A549 (cell line): ENCODE measurements around the gene KLLN. TPM values are rescaled to one million over a fixed set of nuclear protein-coding genes. Genes with fewer than 3 reads are reported as not detected.

ENCODE experiments used
- ATAC-seq, 2 experiments: fragments of 200-7000 bp in 1 of 2; fragments of >200 bp in 1 of 2; cut with Nextera tagmentation in 1 of 2; cut with Tn5 transposase in 1 of 2; 3 replicates each; pipeline versions ENCODE4 v1.8.0 to v1.9.1; 2018 to 2020; ENCODE audit warnings: mild to moderate bottlenecking in 1 of 2, moderate library complexity in 1 of 2
- CTCF ChIA-PET: fragments of 300-600 bp; sonication (Branson Sonifier 250); formaldehyde crosslinking; extraction: SDS; loops from one replicate; lab custom pipeline; 2021; ENCODE audit warnings: antibody characterized with exemption, inconsistent platforms; lab: Yijun Ruan, JAX
- POLR2A ChIA-PET: fragments of 350-600 bp; formaldehyde crosslinking; extraction: SDS; loops from one replicate; lab custom pipeline; 2021; ENCODE audit warnings: antibody characterized with exemption, inconsistent platforms; lab: Yijun Ruan, JAX
- DNase-seq, 2 experiments: peaks; one replicate each; pipeline versions ENCODE4 v3.0.0 to v3.0.0-alpha.2; 2011 to 2016; ENCODE audit warnings: low read depth in 1 of 2, low spot score in 1 of 2
- FAIRE-seq: peaks from 2 replicates; lab custom pipeline; 2011; peaks lifted over from hg19 to GRCh38; lab: Jason Lieb, UNC
- H3K27ac ChIP-seq, 2 experiments: fragments of >200 bp; sonication (Bioruptor Twin); formaldehyde crosslinking; 3 replicates each; pipeline ENCODE4 v1.5.1; 2016 to 2017
- H3K4me1 ChIP-seq: fragments of >200 bp; sonication (Bioruptor Twin); formaldehyde crosslinking; 3 replicates; pipeline ENCODE4 v1.6.1; 2016
- H3K4me2 ChIP-seq: fragments of >200 bp; sonication (Bioruptor Twin); formaldehyde crosslinking; 3 replicates; pipeline ENCODE4 v1.6.1; 2016
- H3K4me3 ChIP-seq: fragments of >200 bp; sonication (Bioruptor Twin); formaldehyde crosslinking; 3 replicates; pipeline ENCODE4 v1.5.1; 2016
- H3K9me3 ChIP-seq: fragments of >200 bp; sonication (Bioruptor Twin); formaldehyde crosslinking; 3 replicates; pipeline ENCODE4 v1.6.1; 2016
- ATOH8 ChIP-seq: fragments of 250-450 bp; sonication (Bioruptor Pico); IDR thresholded peaks from 2 replicates; pipeline ENCODE4 v1.5.0; 2020; ENCODE audit warnings: low read depth, mild to moderate bottlenecking, moderate library complexity
- BHLHE40 ChIP-seq: IDR thresholded peaks from 2 replicates; pipeline ENCODE4 v1.6.1; 2012; ENCODE audit warnings: low read depth, low read length, inconsistent platforms
- CBX2 ChIP-seq: fragments of 200-600 bp; sonication (generic); IDR thresholded peaks from 2 replicates; pipeline ENCODE4 v1.6.1; 2016; ENCODE audit warnings: low read depth, mild to moderate bottlenecking, borderline replicate concordance
- CBX8 ChIP-seq: fragments of 200-600 bp; sonication (generic); IDR thresholded peaks from 2 replicates; pipeline ENCODE4 v1.6.1; 2016
- ELK1 ChIP-seq: fragments of 150-350 bp; IDR thresholded peaks from 2 replicates; pipeline ENCODE4 v1.6.1; 2014; ENCODE audit warnings: low read depth, mild to moderate bottlenecking, low read length
- EP300 ChIP-seq, 2 experiments: fragments of >200 bp; sonication (Bioruptor Twin); formaldehyde crosslinking; IDR thresholded peaks; 2 replicates in 1 of 2; 3 replicates in 1 of 2; pipeline ENCODE4 v1.6.1; 2016 to 2017
- ESRRA ChIP-seq: fragments of 150-350 bp; IDR thresholded peaks from 2 replicates; pipeline ENCODE4 v1.6.1; 2014; ENCODE audit warnings: mild to moderate bottlenecking, low read length, borderline replicate concordance
- FOSL2 ChIP-seq, 2 experiments: fragments of 450-650 bp in 1 of 2; fragments of >200 bp in 1 of 2; sonication (Bioruptor Twin) in 1 of 2; formaldehyde crosslinking; IDR thresholded peaks; 2 replicates each; pipeline versions ENCODE4 v1.5.0 to v1.6.1; 2016 to 2020; ENCODE audit warnings: mild to moderate bottlenecking in 1 of 2, moderate library complexity in 1 of 2
- FOXS1 ChIP-seq: fragments of 250-450 bp; sonication (Bioruptor Pico); IDR thresholded peaks from 2 replicates; pipeline ENCODE4 v1.5.0; 2020; ENCODE audit warnings: mild to moderate bottlenecking, moderate library complexity
- HDAC2 ChIP-seq: fragments of 200-600 bp; sonication (generic); IDR thresholded peaks from 2 replicates; pipeline ENCODE4 v1.6.1; 2016
- HEYL ChIP-seq: fragments of 250-450 bp; sonication (Bioruptor Pico); IDR thresholded peaks from 2 replicates; pipeline ENCODE4 v1.8.0; 2021; ENCODE audit warnings: mild to moderate bottlenecking, moderate library complexity
- HMGXB4 ChIP-seq: fragments of 250-450 bp; sonication (Bioruptor Pico); IDR thresholded peaks from 2 replicates; pipeline ENCODE4 v1.5.0; 2021; ENCODE audit warnings: mild to moderate bottlenecking, moderate library complexity, borderline replicate concordance
- HOXA7 ChIP-seq: fragments of 250-450 bp; sonication (Bioruptor Pico); IDR thresholded peaks from 2 replicates; pipeline ENCODE4 v1.5.0; 2020; ENCODE audit warnings: mild to moderate bottlenecking, moderate library complexity
- HOXB13 ChIP-seq: fragments of 250-450 bp; sonication (Bioruptor Pico); IDR thresholded peaks from 2 replicates; pipeline ENCODE4 v1.5.0; 2020; ENCODE audit warnings: low read depth, mild to moderate bottlenecking, moderate library complexity
- HOXB5 ChIP-seq: fragments of 250-450 bp; sonication (Bioruptor Pico); IDR thresholded peaks from 2 replicates; pipeline ENCODE4 v1.5.0; 2020; ENCODE audit warnings: mild to moderate bottlenecking, moderate library complexity
- JUNB ChIP-seq: fragments of >200 bp; sonication (Bioruptor Twin); formaldehyde crosslinking; IDR thresholded peaks from 2 replicates; pipeline ENCODE4 v1.6.1; 2016
- KDM1A ChIP-seq: fragments of 200-600 bp; sonication (generic); IDR thresholded peaks from 2 replicates; pipeline ENCODE4 v1.6.1; 2016; ENCODE audit warnings: low read depth, mild to moderate bottlenecking
- MAZ ChIP-seq: fragments of 150-350 bp; IDR thresholded peaks from 2 replicates; pipeline ENCODE4 v1.6.1; 2014; ENCODE audit warnings: antibody characterized with exemption, low read depth, low read length, borderline replicate concordance
- PHF8 ChIP-seq: fragments of 200-600 bp; sonication (generic); IDR thresholded peaks from 2 replicates; pipeline ENCODE4 v1.6.1; 2016; ENCODE audit warnings: low read depth, mild to moderate bottlenecking, antibody characterized with exemption, moderate library complexity, borderline replicate concordance
- POLR2A ChIP-seq: IDR thresholded peaks from 2 replicates; pipeline ENCODE4 v1.6.1; 2012; ENCODE audit warnings: mild to moderate bottlenecking, low read length
- POLR2AphosphoS2 ChIP-seq: conservative IDR thresholded peaks from 2 replicates; pipeline ENCODE4 v1.6.1; 2012; ENCODE audit warnings: low read length, improper control_type of control experiment, inconsistent platforms
- RAD21 ChIP-seq, 2 experiments: fragments of >200 bp in 1 of 2; sonication (Bioruptor Twin) in 1 of 2; formaldehyde crosslinking in 1 of 2; IDR thresholded peaks in 1 of 2; conservative IDR thresholded peaks in 1 of 2; 2 replicates in 1 of 2; 3 replicates in 1 of 2; pipeline ENCODE4 v1.6.1; 2012 to 2018; ENCODE audit warnings: inconsistent platforms in 1 of 2
- RARB ChIP-seq: fragments of 250-450 bp; sonication (Bioruptor Pico); IDR thresholded peaks from 2 replicates; pipeline ENCODE4 v1.8.0; 2021; ENCODE audit warnings: mild to moderate bottlenecking, moderate library complexity
- REST ChIP-seq: fragments of 200-600 bp; sonication (generic); IDR thresholded peaks from 2 replicates; pipeline ENCODE4 v1.6.1; 2016; ENCODE audit warnings: antibody characterized with exemption, mild to moderate bottlenecking, moderate library complexity
- RFX5 ChIP-seq: fragments of 450-650 bp; IDR thresholded peaks from 2 replicates; pipeline ENCODE4 v1.7.1; 2014; ENCODE audit warnings: antibody characterized with exemption, mild to moderate bottlenecking, moderate library complexity
- SMC3 ChIP-seq: fragments of >200 bp; sonication (Bioruptor Twin); formaldehyde crosslinking; IDR thresholded peaks from 3 replicates; pipeline ENCODE4 v1.6.1; 2018; ENCODE audit warnings: inconsistent platforms
- SREBF2 ChIP-seq: fragments of 450-650 bp; IDR thresholded peaks from 2 replicates; pipeline ENCODE4 v1.6.1; 2014; ENCODE audit warnings: mild to moderate bottlenecking, moderate library complexity
- TFCP2L1 ChIP-seq: fragments of 250-450 bp; sonication (Bioruptor Pico); IDR thresholded peaks from 2 replicates; pipeline ENCODE4 v1.5.0; 2021; ENCODE audit warnings: mild to moderate bottlenecking
- TP53 ChIP-seq: fragments of 250-450 bp; sonication (Bioruptor Pico); IDR thresholded peaks from 2 replicates; pipeline ENCODE4 v1.5.0; 2021; ENCODE audit warnings: mild to moderate bottlenecking, moderate library complexity
- USF2 ChIP-seq: fragments of 450-650 bp; IDR thresholded peaks from 2 replicates; pipeline ENCODE4 v1.6.1; 2014; ENCODE audit warnings: antibody characterized with exemption
- ZC3H11A ChIP-seq: fragments of 450-650 bp; IDR thresholded peaks from 2 replicates; pipeline ENCODE4 v1.6.1; 2014; ENCODE audit warnings: antibody characterized with exemption, mild to moderate bottlenecking
- ZFP36 ChIP-seq: fragments of 450-650 bp; IDR thresholded peaks from 2 replicates; pipeline ENCODE4 v1.6.1; 2014; ENCODE audit warnings: borderline replicate concordance; ENCODE audit not compliant: partially characterized antibody
- ZSCAN20 ChIP-seq: fragments of 250-450 bp; sonication (Bioruptor Pico); IDR thresholded peaks from 2 replicates; pipeline ENCODE4 v1.8.0; 2022; ENCODE audit warnings: mild to moderate bottlenecking, moderate library complexity
- WGBS: methylation state at CpG from one replicate; pipeline ENCODE4 v1.1.6; 2017; ENCODE audit errors: missing lambda C conversion rate; 5-methylcytosine and 5-hydroxymethylcytosine counted together
- polyA plus RNA-seq, 4 experiments: library from polyadenylated mRNA; depleted of rRNA in 3 of 4; stranded (reverse); fragments of >200 nt; fragmentation: RNase III in 1 of 4; extraction: RNeasy Plus Mini Kit Qiagen cat#74134 plus additional on column Dnase treatment in 1 of 4; gene quantifications; 2 replicates in 3 of 4; 3 replicates in 1 of 4; pipeline ENCODE4 v1.2.3, GENCODE V29; 2011 to 2017

KLLN gene
- polyA plus RNA-seq, 2 of the 4 experiments (the other 2 are of a cell fraction): 0.57 to 0.58 TPM

GRCh38 chr10:87861953-87862678 lies 1.2 kb downstream of the KLLN start:
- DNase-seq (peak; percentile 91 to 99), FAIRE-seq (no peak), ATAC-seq (peak; percentile 57 to 74)
- Histone ChIP-seq H3K27ac (peak overlapping the region; percentile 96 to 99), H3K4me1 (peaks cover 5% of the 10 kb centered on the region; the same call in 1 of the 3 replicates), H3K4me2 (peak overlapping the region; percentile 94), H3K4me3 (peak overlapping the region; percentile 78), H3K9me3 (no peaks in the 10 kb centered on the region)
- CTCF ChIA-PET: interaction anchor here (0.7 to 5.6 kb wide), 14 partner anchors 9 to 690 kb away, joined by 3 to 38 read pairs (median 5); no protein-coding TSS in a partner anchor
- WGBS: 2% methylated on average over 40 of the region's 57 CpGs
- POLR2A ChIA-PET: interaction anchor here (0.6 to 6.1 kb wide), 16 partner anchors 10 to 790 kb away, joined by 3 to 83 read pairs (median 4); partner anchors contain the start of gene ATAD1
- TF ChIP-seq ZC3H11A: no peak
- peak; percentile 50; the same call in 1 of the 2 replicates for TF ChIP-seq FOXS1 (CRISPR knock-in tag)
- TF ChIP-seq SREBF2: no peak
- TF ChIP-seq USF2: peak; percentile 94
- TF ChIP-seq HEYL: no peak
- no peak for TF ChIP-seq RARB (CRISPR knock-in tag)
- TF ChIP-seq ESRRA: no peak; the same call in 1 of the 2 replicates
- TF ChIP-seq HOXB5 (CRISPR knock-in tag): peak; percentile 17; the same call in 1 of the 2 replicates
- no peak for TF ChIP-seq TP53 (CRISPR knock-in tag)
- peak in 1 of 2 experiments; percentile 26; a peak in 1 of 5 replicates for TF ChIP-seq RAD21 (conservative IDR thresholded peaks at IDR 0.05 in 1 of 2, IDR thresholded peaks at IDR 0.05 in 1 of 2)
- TF ChIP-seq HOXA7: no peak
- 0 out of 2 replicates have a peak, but pooled peaks have one; percentile 40 for TF ChIP-seq ATOH8 (CRISPR knock-in tag)
- no peak for TF ChIP-seq JUNB
- no peak for TF ChIP-seq RFX5
- no peak for TF ChIP-seq HDAC2
- no peak for TF ChIP-seq CBX2
- no peak for TF ChIP-seq HMGXB4 (CRISPR knock-in tag)
- TF ChIP-seq HOXB13: peak; percentile 70; the same call in 1 of the 2 replicates
- TF ChIP-seq POLR2A: peak; percentile 65
- peak; percentile 88 for TF ChIP-seq MAZ
- TF ChIP-seq REST: no peak
- no peak for TF ChIP-seq ZSCAN20 (CRISPR knock-in tag)
- peak; percentile 43; the same call in 2 of the 3 replicates for TF ChIP-seq SMC3
- no peak for TF ChIP-seq ZFP36
- TF ChIP-seq BHLHE40: peak; percentile 81
- TF ChIP-seq CBX8: no peak
- no peak for TF ChIP-seq FOSL2 (IDR thresholded peaks at IDR 0.05)
- TF ChIP-seq FOSL2 (CRISPR knock-in tag; IDR thresholded peaks at IDR 0.05): peak; percentile 53
- no peak for TF ChIP-seq EP300 (IDR thresholded peaks at IDR 0.05)
- TF ChIP-seq ELK1: no peak
- TF ChIP-seq TFCP2L1 (CRISPR knock-in tag): no peak
- no peak for TF ChIP-seq PHF8
- TF ChIP-seq POLR2AphosphoS2: no peak
- TF ChIP-seq KDM1A: no peak
